HG03432 (cell line): ENCODE data around the gene EVC2.
A peak's percentile ranks its signal among the peaks of the same experiment; 100 is the strongest.

ENCODE experiments used
- ATAC-seq: cut with Tn5 transposase; IDR thresholded peaks from one replicate; pipeline ENCODE4 v1.9.1; 2021; ENCODE audit warnings: mild to moderate bottlenecking, moderate library complexity; ENCODE audit not compliant: unreplicated experiment

Gene EVC2

DNA sequence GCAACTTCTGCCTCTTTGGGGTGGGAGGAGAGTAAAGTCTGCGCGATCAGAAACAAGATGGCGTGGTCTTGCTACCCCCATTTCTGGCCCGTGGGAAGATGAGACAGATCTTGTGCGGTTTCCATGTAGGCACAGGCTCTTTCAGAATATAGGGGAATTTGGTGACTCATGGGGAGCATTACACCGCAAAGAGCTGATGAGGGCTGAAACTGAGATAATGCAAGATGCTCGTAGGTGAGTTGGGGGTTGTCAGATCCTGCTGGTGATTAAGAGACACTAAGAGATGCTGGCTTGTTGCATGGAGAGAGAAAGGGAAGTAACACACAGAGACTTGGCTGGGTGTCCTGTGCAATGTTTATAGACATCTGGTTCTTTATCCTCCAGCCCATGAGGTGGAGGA, 4.2 kb upstream of the EVC2 start:
- ATAC-seq: peak; percentile 56

DNA sequence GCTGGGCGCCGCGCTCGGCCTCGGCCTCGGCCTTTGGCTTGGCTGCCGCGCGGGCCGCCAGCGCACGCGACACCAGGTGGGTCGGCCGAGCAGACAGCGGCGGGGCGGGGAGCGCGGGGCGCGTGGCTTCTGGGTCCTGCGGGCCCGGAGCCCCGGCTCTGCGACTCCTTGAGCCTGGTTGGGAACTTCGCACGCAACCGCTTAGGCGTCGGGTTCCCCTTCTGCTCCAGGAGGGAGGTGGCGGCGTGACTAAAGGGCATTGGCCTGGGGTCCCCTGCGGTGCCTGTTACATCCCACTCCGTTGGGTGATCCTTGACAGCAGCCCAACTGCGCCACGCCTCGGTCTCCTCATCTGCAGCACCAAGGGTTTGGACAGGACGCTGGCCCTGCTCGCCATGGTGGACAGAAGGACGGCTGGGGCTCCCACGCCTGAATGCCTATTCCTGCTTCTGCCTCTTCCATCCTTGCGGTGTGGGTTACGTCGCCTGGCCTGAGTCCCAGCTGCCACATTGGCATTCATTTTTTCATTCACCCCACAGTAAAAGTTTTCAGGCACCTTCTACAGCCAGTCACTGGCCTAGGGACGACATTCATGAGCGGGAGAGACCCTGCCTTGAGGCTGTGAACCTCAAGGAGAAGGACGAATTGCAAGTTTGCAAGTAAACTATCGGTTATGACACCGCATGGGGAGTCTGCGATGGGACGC, 3.3 kb upstream of the EVC2 start:
- ATAC-seq: peak; percentile 3

DNA sequence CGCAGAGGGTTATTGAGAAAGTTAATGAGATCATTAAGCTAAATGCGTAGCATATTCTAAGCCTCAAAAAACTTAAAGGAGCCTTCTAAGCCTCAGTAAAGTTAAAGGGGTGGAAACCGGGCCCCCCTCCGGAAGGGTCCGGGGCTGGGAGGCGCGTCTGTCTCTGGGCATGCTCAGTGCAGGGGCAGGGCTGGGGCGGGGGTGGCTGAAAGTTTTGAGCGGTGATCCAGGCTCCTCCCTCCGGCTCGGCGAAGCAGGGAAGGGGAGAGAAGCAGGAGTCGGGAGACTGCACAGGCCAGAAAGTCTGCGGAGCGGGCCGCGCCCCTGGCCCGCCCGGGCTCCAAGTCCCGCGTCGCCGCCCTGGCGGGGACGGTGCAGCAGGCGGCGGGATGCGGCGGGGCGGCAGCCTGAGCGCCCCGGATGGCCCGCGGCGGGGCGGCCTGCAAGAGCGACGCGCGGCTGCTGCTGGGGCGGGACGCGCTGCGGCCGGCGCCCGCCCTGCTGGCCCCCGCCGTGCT, 2.7 kb upstream of the EVC2 start, which contains the start of gene EVC:
Gene EVC (plus strand): TSS at position 241 of the 518 bp plus-strand sequence. CDS start 180 bp downstream, at position 421.
- peak; percentile 47 for ATAC-seq

DNA sequence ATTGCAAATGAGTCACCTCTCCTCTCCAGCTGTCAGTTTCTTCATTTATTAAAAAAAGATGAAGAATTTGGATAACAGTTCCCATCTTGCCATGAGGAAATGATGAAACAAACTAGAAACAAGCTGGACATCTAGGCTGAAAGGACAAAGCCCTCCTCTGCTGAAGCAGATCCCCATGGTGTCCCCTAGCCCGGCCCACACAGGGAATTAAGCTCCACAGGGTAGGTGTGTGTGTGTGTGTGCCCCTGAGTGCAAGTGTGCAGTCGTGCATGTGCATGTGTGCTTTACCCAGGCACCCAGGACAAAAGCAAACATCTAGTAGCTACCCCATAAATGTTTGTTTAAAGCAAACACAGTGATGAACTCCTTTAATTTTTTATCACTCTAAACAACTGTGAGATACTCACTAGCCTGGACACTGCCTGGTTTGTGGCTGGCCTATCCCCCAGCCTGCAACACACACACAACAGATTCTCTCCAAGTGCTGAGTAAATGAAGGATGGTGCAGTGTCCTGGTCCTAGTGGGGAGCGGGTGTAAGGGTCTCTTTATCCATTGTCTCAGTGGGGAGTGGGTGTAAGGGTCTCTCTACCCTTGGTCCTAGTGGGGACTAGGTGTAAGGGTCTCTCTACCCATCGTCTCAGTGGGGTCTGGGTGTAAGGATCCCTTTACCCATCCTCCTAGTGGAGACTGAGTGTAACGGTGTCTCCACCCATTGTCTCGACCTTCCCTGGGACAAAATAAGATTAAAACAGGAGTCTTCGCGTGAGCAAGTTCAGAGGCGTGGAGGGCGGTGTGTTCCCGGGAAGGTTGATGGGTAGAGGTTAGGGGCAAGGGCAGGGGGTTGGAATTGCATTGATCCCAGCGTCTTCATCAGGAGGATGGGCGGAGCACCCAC, 2.0 kb upstream of the EVC2 start:
- ATAC-seq: no peak

DNA sequence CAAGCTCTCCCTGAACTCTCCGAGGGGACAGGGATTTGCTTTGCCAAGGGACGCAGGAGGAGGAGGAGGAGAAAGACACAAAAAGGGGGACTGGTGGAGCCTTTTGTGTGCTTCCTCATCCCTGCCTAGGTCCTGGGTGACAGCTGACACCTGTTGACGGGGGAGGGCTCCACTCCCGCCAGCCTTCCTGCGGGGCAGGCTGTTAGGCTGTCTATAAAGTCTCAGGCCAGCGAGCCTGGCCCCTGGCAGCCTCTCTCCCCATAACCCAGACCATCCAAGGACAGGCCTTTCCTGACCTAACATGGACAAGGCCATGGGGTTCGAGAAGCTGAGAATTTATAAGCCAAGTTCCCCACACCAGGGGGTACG, 832 bp upstream of the EVC2 start:
- no peak for ATAC-seq

DNA sequence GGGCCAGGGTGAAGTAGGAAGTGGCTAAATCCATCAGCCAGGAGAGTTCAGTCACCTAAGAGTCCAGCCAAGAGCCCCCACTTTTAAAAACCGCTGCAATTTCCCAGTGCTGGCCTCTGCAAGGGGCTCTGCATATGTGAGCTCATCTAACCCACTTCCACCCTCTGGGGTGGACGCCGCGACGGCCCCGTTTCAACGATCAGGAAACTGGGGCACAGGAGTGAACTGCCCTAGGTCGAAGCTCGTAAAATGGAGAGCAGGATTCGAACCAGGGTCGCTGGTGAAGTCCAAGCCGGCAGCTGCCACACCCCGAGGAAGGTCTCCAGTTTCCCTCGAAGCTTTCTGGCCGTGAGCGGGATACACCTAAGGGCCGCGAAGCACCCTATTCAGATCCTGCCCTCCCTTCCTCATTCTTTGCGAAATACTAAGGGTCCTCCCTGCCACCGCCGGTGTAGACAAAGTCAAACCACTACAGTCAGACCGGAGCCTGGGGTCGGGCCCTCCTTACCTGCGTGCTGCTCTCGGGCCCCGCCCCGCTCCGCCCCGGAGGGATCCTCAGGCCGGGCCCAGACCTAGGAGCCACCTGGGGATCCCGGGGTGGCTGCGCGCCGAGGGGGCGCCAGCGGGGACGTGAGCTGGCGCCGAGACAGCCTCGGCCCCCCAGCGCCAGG, 446 bp downstream of the EVC2 start:
- ATAC-seq: no peak

DNA sequence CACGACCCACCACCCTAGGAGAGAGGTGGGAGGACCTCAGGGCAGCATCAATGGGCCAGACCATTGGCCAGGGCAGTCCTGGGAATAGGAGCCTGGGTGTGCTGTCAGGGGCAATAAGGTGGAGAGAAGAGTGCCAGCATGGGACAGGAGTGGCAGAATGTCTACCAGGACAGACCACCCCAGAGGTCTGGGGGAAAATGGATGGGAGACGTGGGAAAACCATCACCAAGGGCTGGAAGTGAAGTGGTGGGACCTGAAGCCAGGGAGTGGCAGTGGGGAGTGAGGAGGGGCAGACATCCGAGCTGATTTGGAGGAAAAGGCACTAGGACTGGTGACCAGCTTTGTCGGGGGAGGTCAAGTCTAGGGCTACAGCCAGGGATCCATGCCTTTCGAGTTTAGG, 993 bp downstream of the EVC2 start:
- ATAC-seq: no peak

DNA sequence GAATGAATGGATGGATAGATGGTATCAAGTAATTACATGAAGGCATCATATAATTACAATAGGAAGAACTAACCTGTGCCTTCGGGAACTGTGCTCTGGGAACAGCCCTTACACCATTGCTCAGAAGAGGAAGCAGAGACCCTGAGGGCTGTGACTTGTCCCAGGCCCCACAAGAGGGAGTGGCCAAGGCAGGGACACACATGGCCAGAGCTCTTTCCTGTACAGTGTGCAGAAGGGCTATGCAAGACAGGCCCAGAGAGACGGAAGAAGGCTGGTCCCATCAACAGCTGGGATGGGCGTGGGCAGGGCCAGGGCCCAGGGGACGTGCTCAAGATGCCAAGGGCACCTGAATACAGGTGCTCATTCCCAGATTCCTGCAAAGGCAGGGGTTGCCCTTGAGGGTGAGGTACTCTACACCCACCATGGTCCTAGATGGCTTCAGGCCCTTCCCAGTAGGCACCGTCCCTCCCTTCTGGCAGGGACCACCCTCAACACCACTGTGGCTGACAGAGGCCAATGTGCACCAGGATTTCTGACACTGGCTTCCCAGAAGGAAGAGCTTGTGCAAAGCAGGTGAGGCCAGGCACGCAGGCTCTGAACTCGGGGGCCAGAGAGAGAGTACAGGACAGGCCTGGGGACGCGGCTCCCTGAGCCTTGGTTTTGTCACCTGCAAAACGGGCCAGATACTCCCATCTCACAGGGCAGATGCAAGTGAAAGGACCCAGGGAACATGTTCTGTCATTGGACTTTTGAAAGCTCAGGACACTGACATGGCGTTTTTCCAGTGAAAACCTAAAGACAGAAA, 1.7 kb downstream of the EVC2 start:
- ATAC-seq: no peak

DNA sequence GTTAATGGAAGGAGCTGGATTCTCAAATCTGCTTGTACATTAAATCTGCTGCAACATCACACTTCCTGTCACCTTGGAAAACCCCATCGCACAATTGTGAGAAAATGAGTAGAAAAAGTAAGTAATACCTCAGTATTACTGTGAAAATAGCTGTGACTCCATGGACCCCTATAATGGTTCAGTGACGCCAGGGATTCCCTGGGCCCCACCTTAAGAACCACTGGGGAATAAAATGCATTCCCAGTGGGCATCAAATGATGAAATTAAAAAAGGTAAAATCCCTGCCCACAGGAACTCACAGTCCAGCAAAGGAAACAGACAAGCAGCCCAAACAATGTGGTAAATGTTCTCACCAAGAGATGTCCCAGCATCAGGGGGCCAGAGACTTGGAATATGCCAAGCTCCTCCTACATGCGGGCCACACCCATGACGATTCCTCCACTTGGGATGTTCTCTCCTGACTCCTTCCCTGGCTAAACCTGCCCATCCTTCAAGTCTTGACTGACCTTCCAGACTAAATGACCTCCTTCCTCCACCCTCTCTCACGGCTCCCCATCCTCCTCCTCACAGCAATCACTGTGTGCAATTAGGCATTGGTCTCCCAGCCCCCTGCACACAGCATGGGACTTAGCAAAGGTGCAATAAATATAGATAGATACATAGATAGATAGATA, 2.6 kb downstream of the EVC2 start:
- ATAC-seq: no peak

DNA sequence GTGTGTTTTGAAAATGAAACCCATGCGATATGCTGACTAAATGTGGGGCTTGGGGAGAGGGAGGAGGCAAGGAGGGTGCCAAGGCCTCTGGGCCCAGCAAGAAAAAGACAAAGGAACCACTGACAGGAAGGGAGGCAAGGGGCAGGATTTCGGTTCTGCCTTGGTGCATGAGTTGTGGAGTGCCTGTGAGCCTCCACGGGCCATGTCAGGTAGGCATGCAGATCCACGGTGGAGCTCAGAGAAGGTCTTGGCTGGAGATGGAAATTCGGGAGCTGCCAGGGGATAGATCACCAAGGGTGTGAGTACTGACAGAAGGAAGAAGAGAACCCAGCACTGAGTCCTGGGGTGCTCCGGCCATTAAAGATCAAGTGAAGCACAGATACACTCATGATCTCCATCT, 4.1 kb downstream of the EVC2 start:
- ATAC-seq: no peak

DNA sequence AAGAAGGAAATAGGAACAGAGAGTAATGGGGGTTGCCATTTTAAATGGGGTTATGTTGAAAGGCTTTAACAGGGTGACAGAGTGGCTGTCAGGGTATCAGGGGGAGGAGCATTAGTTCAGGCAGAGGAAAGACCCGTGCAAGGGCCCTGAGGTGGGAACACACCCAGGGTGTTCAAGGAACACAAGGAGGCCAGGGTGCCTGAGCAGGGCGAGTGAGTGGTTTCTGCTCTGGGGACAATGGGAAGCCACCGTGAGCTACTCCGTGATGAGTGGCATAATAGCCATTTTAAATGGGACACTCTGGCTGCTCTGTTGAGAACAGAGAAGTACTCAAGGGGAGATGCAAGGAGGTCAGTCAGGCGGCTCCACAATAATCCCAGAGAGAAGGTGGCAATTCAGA, 4.5 kb downstream of the EVC2 start:
- ATAC-seq: no peak

DNA sequence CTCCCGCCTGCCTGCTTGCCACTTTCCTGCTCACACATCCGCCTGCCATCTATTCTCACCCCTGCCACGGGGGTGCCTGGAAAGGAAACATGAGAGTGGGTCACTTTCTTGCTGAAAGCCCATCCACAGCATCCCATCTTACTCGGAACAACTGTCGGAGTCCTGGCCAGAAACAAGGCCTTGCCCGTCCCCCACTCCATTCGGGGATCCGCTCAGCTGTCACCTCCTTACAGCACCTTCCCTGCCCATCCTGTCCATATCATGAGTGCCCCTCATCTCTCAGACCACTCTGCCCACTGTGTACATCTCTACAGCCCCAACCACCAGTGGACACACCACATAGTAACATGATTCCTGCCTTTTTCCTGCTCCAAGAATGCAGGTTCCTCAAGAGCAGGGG, 6.4 kb downstream of the EVC2 start:
- ATAC-seq: no peak

DNA sequence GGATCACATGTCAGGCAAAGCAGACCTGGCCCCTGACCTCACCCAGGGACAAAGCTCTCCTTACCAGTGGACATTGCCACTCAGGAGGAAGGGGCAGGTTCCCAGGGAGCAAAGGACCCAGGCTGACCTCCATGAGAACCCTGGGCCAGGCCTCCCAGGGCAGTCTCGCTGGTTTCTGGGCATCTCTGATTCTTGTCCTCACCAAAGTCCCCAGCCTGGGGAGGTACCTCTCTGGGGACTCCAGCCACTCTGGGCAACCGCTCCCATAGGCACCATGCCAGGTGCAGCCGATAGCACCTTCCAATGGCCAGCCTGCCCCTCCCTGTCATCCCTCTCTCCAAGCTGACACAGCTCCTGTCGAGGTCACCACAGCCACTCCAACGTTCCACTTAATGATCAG, 7.9 kb downstream of the EVC2 start:
- no peak for ATAC-seq

DNA sequence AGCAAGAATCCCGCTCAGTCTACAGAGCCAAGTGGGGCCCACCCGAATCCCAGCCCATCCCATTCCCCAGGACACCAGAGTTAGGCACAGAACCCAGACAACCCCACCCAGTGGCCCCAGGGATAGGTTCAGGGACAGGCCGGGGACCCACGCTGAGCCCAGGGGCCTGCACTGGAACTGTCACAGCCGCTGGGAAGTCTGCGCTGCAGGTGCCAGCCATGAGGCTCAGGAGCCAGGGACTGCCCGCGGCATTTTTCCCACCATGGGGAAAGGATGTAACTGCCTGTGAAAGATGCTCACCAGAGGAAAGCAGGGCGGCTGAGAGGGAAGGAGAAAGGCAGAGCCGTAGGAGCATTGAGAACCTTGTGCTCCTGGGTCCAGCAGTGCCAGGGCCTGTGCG, 12.0 kb downstream of the EVC2 start:
- ATAC-seq: no peak

DNA sequence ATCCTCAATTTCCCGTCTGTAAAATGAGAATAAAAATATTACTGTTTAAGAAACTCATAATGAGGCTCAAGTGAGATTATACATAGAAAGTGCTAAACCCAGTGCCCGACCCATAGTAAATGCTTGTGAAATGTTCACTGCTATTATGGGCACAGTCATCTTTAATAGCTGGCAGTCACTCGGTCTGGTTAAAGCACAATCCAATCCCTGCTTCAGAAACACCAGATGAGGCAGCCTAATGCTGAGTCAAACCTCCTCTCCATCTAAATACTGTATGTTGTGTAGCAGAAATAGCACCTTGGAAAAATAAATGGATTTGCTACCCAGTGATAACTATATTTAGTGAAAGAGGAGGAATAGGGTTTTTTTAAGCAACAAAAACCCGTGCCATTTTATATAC, 14.5 kb downstream of the EVC2 start:
- no peak for ATAC-seq

DNA sequence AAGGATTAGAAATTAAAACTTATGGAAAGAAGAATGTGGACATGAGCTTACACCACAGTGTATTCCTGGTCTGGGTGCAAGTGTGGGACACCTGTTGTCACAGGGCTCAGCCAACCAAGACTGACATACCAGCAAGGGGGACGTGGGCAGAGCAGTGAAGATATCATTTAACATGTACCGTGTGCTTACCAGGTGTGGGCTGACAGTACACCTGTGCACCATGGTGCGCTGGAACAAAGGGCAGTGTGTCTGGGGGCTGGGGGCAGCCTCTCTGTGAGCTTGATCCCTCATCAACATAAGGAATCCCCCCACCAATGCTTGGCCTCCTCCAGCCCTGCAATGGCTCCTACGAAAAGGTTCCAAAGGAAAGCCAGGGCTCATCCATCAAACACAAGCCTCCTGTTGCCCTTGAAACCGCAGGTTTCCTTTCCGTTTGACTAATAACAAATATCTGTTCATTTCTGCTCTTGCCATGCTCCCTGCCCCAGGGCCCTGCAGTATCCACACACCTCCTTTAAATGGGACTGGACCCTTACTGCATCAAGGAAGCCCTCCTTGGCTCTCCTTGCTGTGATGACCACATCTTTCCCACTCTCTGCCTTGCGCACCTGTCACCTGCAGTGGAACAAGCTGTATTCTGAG, 16.7 kb downstream of the EVC2 start:
- ATAC-seq: no peak

DNA sequence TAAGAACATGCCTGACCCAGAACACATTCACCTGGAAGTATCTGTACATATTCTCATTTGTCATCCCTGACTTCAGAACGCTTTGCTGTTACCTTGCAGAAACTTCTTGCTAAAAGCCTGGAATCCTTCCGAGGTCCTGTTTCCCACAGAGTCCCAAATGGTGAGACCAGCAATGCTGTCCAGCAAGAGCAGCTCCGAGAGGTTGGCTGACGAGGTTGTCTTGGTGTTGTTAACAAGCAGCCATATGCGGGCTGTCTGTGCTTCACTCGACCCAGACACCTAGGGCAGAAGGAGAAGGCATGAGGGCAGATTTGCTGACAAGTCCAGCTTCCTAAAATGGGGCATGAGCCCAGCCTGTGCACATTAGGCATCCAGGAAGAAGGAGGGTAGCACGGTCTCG, 19.3 kb downstream of the EVC2 start:
- no peak for ATAC-seq

DNA sequence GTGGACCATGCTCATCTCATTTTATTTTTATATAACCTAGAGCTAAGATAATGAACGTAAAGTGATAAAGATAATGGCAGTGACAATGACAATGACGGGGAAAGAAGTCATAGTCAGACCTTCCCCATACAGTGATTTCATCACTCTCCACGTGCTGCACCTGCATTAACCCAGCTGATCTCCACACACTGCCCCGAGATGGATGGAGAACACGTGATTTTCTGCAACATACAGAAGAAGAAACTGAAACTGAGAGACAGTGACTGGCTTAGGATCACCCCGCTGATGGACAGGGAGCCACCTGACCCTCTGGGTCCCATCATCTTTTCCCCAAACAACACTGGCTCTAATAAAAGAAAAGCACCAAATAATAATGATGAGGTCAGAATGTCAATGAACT, 22.0 kb downstream of the EVC2 start:
- ATAC-seq: no peak

DNA sequence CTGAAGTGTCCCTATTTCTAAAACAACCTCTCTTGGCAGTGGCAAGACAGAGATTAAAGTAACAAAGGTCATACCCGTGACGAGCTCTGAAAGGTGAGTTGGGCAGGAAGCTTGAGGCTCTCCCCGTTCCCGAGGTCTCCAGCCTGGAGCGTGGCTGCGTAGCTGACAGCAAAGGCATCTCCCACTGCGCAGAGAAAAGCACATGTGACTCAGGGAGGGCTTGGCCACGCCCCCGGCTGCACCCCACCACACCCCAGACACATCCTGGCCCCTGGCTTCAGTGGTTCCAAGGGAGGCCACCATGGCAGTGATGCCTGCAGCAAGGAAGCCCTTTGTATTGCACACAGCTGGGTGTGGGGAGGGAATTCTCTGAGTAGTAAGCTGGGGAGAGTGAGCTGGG, 23.1 kb downstream of the EVC2 start:
- no peak for ATAC-seq

DNA sequence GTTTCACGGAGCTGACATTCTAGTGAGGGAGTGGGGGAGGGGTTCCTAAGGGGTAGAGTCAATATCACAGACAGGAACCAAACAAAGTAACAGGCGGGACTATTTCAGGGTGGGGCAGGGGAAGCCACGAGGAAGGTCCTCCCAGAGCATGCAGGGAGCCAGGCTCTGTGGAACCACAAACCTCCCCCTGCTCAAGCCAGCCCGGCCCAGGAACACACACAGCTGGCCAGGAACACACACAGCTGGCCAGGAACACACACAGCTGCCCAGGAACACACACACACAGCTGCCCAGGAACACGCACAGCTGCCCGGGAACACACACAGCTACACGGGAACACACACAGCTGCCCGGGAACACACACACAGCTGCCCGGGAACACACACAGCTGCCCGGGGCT, 24.8 kb downstream of the EVC2 start:
- ATAC-seq: no peak
